Fibroblast of mammary gland (primary cell): Measurements from ENCODE around the gene HENMT1.

ENCODE experiments used
- DNase-seq: peaks from one replicate; pipeline ENCODE4 v3.0.0-alpha.2; 2010; ENCODE audit warnings: low read depth
- H3K4me3 ChIP-seq: 2 replicates; pipeline ENCODE4 v1.5.1; 2011; ENCODE audit warnings: low read depth, mild to moderate bottlenecking, low read length, moderate library complexity; ENCODE audit not compliant: control insufficient read depth
- CTCF ChIP-seq: conservative IDR thresholded peaks from 2 replicates; pipeline ENCODE4 v1.5.1; 2011; ENCODE audit warnings: low read depth, low read length, inconsistent platforms; ENCODE audit not compliant: control insufficient read depth, insufficient read depth

HENMT1 gene

GRCh38 chr1:108598340-108598739, 62.6 kb downstream of the HENMT1 start:
- TF ChIP-seq CTCF, result no peak
- DNase-seq, result no peak
- no peak overlapping the region for H3K4me3 ChIP-seq
